ENCODE results near the gene UBE2I.

UBE2I gene

DNA sequence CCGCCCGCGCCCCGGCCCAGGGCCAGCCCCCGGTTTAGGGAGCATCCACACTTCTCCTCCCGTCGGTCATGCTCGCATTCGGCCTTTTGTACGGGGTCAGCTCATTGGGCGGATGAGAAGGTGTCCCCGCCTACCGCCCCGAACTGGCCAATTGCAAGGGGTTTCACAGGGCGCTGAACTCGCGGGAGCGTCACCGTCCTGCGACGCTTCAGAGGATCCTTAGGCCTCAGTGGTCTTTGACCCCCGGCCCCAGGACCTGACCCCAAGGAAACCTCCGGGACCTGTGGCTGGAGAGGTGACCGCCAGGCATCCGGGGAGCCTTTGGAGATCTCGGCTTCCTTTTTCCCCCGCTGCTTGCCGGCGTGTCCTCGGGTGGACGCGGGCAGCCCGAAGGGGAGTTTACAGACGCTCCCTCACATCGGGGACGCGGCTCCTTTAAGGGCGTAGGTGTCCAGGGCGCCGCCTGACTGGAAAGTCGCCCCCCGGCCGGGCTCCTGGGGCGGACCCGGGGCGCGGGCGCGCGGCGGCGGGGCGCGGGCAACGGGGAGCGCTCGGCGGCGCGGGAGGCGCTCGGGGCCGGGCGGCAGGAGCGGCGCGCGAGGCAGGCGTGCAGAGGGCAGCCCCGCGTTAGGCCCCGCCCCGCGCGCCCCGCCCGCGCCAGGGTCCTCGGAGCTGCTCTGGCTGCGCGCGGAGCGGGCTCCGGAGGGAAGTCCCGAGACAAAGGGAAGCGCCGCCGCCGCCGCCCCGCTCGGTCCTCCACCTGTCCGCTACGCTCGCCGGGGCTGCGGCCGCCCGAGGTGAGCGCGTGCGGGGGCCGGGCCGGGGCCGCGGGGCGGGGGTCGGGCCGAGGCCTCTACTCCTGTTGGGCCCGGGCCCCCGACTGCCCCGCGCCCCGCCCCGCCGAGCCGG lies at the start of gene UBE2I (continued):
- TF ChIP-seq, protein P1, sequence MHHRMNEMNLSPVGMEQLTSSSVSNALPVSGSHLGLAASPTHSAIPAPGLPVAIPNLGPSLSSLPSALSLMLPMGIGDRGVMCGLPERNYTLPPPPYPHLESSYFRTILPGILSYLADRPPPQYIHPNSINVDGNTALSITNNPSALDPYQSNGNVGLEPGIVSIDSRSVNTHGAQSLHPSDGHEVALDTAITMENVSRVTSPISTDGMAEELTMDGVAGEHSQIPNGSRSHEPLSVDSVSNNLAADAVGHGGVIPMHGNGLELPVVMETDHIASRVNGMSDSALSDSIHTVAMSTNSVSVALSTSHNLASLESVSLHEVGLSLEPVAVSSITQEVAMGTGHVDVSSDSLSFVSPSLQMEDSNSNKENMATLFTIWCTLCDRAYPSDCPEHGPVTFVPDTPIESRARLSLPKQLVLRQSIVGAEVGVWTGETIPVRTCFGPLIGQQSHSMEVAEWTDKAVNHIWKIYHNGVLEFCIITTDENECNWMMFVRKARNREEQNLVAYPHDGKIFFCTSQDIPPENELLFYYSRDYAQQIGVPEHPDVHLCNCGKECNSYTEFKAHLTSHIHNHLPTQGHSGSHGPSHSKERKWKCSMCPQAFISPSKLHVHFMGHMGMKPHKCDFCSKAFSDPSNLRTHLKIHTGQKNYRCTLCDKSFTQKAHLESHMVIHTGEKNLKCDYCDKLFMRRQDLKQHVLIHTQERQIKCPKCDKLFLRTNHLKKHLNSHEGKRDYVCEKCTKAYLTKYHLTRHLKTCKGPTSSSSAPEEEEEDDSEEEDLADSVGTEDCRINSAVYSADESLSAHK (tag by site-specific recombination; IDR thresholded peaks at IDR 0.05) = peak; percentile 64; the same call in 1 of the 2 replicates
- TF ChIP-seq ZNF248 (tag by site-specific recombination; IDR thresholded peaks at IDR 0.05) (no peak), ZNF391 (tag by site-specific recombination; IDR thresholded peaks at IDR 0.05; ENCODE audit: borderline replicate concordance, low read depth) (peak; percentile 96), ZNF777 (tag by site-specific recombination; IDR thresholded peaks at IDR 0.05; ENCODE audit: borderline replicate concordance) (peak; percentile 100), ZNF610 (tag by site-specific recombination; IDR thresholded peaks at IDR 0.05; ENCODE audit: borderline replicate concordance) (peak; percentile 90), ZNF548 (tag by site-specific recombination; IDR thresholded peaks at IDR 0.05) (no peak), ZNF501 (tag by site-specific recombination; IDR thresholded peaks at IDR 0.05) (peak; percentile 82; the same call in 1 of the 2 replicates), ZNF416 (tag by site-specific recombination; IDR thresholded peaks at IDR 0.05) (no peak), ZNF510 (tag by site-specific recombination; IDR thresholded peaks at IDR 0.05; ENCODE audit: insufficient replicate concordance) (no peak), ZSCAN23 (tag by site-specific recombination; IDR thresholded peaks at IDR 0.05) (0 out of 2 replicates have a peak, but pooled peaks have one; percentile 73), ZNF776 (tag by site-specific recombination; IDR thresholded peaks at IDR 0.05; ENCODE audit: borderline replicate concordance) (no peak), YY2 (tag by site-specific recombination; IDR thresholded peaks at IDR 0.05) (peak; percentile 62), ZNF138 (tag by site-specific recombination; IDR thresholded peaks at IDR 0.05; ENCODE audit: borderline replicate concordance) (no peak), ZNF112 (tag by site-specific recombination; IDR thresholded peaks at IDR 0.05) (no peak), ZNF202 (tag by site-specific recombination; IDR thresholded peaks at IDR 0.05; ENCODE audit: borderline replicate concordance) (no peak), ZNF658 (tag by site-specific recombination; IDR thresholded peaks at IDR 0.05) (no peak)
- TF ChIP-seq, protein P2, sequence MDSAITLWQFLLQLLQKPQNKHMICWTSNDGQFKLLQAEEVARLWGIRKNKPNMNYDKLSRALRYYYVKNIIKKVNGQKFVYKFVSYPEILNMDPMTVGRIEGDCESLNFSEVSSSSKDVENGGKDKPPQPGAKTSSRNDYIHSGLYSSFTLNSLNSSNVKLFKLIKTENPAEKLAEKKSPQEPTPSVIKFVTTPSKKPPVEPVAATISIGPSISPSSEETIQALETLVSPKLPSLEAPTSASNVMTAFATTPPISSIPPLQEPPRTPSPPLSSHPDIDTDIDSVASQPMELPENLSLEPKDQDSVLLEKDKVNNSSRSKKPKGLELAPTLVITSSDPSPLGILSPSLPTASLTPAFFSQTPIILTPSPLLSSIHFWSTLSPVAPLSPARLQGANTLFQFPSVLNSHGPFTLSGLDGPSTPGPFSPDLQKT (IDR thresholded peaks at IDR 0.05; ENCODE audit: borderline replicate concordance, low read depth, low read length) = no peak
- TF ChIP-seq, protein P3, sequence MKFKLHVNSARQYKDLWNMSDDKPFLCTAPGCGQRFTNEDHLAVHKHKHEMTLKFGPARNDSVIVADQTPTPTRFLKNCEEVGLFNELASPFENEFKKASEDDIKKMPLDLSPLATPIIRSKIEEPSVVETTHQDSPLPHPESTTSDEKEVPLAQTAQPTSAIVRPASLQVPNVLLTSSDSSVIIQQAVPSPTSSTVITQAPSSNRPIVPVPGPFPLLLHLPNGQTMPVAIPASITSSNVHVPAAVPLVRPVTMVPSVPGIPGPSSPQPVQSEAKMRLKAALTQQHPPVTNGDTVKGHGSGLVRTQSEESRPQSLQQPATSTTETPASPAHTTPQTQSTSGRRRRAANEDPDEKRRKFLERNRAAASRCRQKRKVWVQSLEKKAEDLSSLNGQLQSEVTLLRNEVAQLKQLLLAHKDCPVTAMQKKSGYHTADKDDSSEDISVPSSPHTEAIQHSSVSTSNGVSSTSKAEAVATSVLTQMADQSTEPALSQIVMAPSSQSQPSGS (tag by site-specific recombination; IDR thresholded peaks at IDR 0.05; ENCODE audit: low read depth) = peak; percentile 37
- TF ChIP-seq, protein P4, sequence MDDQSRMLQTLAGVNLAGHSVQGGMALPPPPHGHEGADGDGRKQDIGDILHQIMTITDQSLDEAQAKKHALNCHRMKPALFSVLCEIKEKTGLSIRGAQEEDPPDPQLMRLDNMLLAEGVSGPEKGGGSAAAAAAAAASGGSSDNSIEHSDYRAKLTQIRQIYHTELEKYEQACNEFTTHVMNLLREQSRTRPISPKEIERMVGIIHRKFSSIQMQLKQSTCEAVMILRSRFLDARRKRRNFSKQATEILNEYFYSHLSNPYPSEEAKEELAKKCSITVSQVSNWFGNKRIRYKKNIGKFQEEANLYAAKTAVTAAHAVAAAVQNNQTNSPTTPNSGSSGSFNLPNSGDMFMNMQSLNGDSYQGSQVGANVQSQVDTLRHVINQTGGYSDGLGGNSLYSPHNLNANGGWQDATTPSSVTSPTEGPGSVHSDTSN (CRISPR knock-in tag; IDR thresholded peaks at IDR 0.05) = no peak; the same call in 1 of the 2 replicates
- TF ChIP-seq, protein P5, sequence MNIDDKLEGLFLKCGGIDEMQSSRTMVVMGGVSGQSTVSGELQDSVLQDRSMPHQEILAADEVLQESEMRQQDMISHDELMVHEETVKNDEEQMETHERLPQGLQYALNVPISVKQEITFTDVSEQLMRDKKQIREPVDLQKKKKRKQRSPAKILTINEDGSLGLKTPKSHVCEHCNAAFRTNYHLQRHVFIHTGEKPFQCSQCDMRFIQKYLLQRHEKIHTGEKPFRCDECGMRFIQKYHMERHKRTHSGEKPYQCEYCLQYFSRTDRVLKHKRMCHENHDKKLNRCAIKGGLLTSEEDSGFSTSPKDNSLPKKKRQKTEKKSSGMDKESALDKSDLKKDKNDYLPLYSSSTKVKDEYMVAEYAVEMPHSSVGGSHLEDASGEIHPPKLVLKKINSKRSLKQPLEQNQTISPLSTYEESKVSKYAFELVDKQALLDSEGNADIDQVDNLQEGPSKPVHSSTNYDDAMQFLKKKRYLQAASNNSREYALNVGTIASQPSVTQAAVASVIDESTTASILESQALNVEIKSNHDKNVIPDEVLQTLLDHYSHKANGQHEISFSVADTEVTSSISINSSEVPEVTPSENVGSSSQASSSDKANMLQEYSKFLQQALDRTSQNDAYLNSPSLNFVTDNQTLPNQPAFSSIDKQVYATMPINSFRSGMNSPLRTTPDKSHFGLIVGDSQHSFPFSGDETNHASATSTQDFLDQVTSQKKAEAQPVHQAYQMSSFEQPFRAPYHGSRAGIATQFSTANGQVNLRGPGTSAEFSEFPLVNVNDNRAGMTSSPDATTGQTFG (tag by site-specific recombination; IDR thresholded peaks at IDR 0.05; ENCODE audit: borderline replicate concordance) = peak; percentile 72; the same call in 1 of the 2 replicates
- TF ChIP-seq, protein P6, sequence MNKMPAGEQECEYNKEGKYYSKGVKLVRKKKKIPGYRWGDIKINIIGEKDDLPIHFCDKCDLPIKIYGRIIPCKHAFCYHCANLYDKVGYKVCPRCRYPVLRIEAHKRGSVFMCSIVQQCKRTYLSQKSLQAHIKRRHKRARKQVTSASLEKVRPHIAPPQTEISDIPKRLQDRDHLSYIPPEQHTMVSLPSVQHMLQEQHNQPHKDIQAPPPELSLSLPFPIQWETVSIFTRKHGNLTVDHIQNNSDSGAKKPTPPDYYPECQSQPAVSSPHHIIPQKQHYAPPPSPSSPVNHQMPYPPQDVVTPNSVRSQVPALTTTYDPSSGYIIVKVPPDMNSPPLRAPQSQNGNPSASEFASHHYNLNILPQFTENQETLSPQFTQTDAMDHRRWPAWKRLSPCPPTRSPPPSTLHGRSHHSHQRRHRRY (tag by site-specific recombination; IDR thresholded peaks at IDR 0.05) = no peak
- TF ChIP-seq, protein P7, sequence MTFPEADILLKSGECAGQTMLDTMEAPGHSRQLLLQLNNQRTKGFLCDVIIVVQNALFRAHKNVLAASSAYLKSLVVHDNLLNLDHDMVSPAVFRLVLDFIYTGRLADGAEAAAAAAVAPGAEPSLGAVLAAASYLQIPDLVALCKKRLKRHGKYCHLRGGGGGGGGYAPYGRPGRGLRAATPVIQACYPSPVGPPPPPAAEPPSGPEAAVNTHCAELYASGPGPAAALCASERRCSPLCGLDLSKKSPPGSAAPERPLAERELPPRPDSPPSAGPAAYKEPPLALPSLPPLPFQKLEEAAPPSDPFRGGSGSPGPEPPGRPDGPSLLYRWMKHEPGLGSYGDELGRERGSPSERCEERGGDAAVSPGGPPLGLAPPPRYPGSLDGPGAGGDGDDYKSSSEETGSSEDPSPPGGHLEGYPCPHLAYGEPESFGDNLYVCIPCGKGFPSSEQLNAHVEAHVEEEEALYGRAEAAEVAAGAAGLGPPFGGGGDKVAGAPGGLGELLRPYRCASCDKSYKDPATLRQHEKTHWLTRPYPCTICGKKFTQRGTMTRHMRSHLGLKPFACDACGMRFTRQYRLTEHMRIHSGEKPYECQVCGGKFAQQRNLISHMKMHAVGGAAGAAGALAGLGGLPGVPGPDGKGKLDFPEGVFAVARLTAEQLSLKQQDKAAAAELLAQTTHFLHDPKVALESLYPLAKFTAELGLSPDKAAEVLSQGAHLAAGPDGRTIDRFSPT (tag by site-specific recombination; IDR thresholded peaks at IDR 0.05) = no peak

Measured in HEK293 (cell line).